IMR-90 (cell line): ENCODE results near the gene KRTAP4-3.

ENCODE experiments used
- BHLHE40 ChIP-seq: fragments of 150-350 bp; IDR thresholded peaks from 2 replicates; pipeline ENCODE4 v1.6.1; 2016; ENCODE audit warnings: mild to moderate bottlenecking, low read depth, low read length
- CEBPB ChIP-seq: IDR thresholded peaks from 2 replicates; pipeline ENCODE4 v1.6.1; 2012; ENCODE audit warnings: low read depth, low read length, improper control_type of control experiment
- CTCF ChIP-seq: conservative IDR thresholded peaks from 2 replicates; pipeline ENCODE4 v1.5.1; 2012; ENCODE audit warnings: mild to moderate bottlenecking, low read depth, low read length, improper control_type of control experiment
- ELK1 ChIP-seq: fragments of 150-350 bp; IDR thresholded peaks from 2 replicates; pipeline ENCODE4 v1.6.1; 2016; ENCODE audit warnings: low read depth, mild to moderate bottlenecking, low read length, moderate library complexity, borderline replicate concordance
- FOS ChIP-seq: fragments of 150-350 bp; IDR thresholded peaks from 2 replicates; pipeline ENCODE4 v1.6.1; 2016; ENCODE audit warnings: low read depth, low read length
- MAFK ChIP-seq: IDR thresholded peaks from 2 replicates; pipeline ENCODE4 v1.6.1; 2012; ENCODE audit warnings: low read depth, low read length, improper control_type of control experiment
- MAZ ChIP-seq: IDR thresholded peaks from 2 replicates; pipeline ENCODE4 v1.6.1; 2012; ENCODE audit warnings: low read depth, mild to moderate bottlenecking, low read length, improper control_type of control experiment, moderate library complexity, borderline replicate concordance
- MXI1 ChIP-seq: IDR thresholded peaks from 2 replicates; pipeline ENCODE4 v1.6.1; 2012; ENCODE audit warnings: low read depth, mild to moderate bottlenecking, low read length, moderate library complexity, borderline replicate concordance
- NFE2L2 ChIP-seq: fragments of 150-350 bp; IDR thresholded peaks from 2 replicates; pipeline ENCODE4 v1.6.1; 2016; ENCODE audit warnings: low read depth, mild to moderate bottlenecking, low read length
- POLR2A ChIP-seq: IDR thresholded peaks from 2 replicates; pipeline ENCODE4 v1.6.1; 2012; ENCODE audit warnings: mild to moderate bottlenecking, low read depth, low read length
- RAD21 ChIP-seq: IDR thresholded peaks from 2 replicates; pipeline ENCODE4 v1.6.1; 2012; ENCODE audit warnings: low read length, improper control_type of control experiment
- RCOR1 ChIP-seq: IDR thresholded peaks from 2 replicates; pipeline ENCODE4 v1.6.1; 2012; ENCODE audit warnings: mild to moderate bottlenecking, low read length, improper control_type of control experiment; ENCODE audit not compliant: insufficient replicate concordance
- RFX5 ChIP-seq: IDR thresholded peaks from 2 replicates; pipeline ENCODE4 v1.8.0; 2012; ENCODE audit warnings: low read depth, mild to moderate bottlenecking, low read length, moderate library complexity
- SMC3 ChIP-seq: fragments of 150-350 bp; IDR thresholded peaks from 2 replicates; pipeline ENCODE4 v1.6.1; 2016; ENCODE audit warnings: low read depth, mild to moderate bottlenecking, antibody characterized with exemption, low read length, moderate library complexity

- no peak for TF ChIP-seq ELK1
- TF ChIP-seq CEBPB, result no peak
- TF ChIP-seq POLR2A, result no peak
- TF ChIP-seq CTCF, result no peak
- TF ChIP-seq SMC3, result no peak
- TF ChIP-seq RCOR1, result no peak
- peak; percentile 67; the same call in 1 of the 2 replicates for TF ChIP-seq NFE2L2
- TF ChIP-seq MAFK, result no peak
- TF ChIP-seq FOS, result 0 out of 2 replicates have a peak, but pooled peaks have one; percentile 19
- no peak for TF ChIP-seq BHLHE40
- TF ChIP-seq RFX5, result no peak
- TF ChIP-seq MAZ, result no peak
- no peak for TF ChIP-seq MXI1
- no peak for TF ChIP-seq RAD21
Measured at GRCh38 chr17:41211845-41212466, 43.9 kb upstream of the KRTAP4-3 start.
